Measurements from ENCODE around the gene KRT6A. TPM values are rescaled to one million over a fixed set of nuclear protein-coding genes. Genes with fewer than 3 reads are reported as not detected.

The KRT6A gene
- polyA plus RNA-seq, 1 donor (not counting 4 experiments of a cell fraction or from before 2014, with no cell fraction given) = 12,338 TPM

DNA sequence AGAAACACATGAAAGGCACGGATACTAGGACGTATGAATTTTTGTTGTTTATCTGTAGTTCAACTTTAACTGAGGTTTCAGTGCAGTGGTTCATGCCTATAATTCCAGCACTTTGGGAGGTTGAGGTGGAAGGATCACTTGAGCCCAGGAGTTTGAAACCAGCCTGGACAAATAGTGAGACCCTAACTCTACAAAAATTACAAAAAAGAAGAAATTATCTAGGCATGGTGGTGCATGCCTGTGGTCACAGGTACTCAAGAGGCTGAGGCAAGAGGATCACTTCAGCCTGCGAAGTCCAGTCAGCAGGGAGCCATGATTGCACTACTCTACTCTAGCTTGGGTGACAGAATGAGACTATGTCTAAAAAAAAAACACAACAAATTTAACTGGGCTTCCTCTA lies 49.1 kb downstream of the KRT6A start:
- dilution Hi-C loops (cut with MboI; ENCODE audit: extremely low pct_ligation_motif_present, low sequenced_read_pairs) = no loop called here
- TF ChIP-seq, protein P1, sequence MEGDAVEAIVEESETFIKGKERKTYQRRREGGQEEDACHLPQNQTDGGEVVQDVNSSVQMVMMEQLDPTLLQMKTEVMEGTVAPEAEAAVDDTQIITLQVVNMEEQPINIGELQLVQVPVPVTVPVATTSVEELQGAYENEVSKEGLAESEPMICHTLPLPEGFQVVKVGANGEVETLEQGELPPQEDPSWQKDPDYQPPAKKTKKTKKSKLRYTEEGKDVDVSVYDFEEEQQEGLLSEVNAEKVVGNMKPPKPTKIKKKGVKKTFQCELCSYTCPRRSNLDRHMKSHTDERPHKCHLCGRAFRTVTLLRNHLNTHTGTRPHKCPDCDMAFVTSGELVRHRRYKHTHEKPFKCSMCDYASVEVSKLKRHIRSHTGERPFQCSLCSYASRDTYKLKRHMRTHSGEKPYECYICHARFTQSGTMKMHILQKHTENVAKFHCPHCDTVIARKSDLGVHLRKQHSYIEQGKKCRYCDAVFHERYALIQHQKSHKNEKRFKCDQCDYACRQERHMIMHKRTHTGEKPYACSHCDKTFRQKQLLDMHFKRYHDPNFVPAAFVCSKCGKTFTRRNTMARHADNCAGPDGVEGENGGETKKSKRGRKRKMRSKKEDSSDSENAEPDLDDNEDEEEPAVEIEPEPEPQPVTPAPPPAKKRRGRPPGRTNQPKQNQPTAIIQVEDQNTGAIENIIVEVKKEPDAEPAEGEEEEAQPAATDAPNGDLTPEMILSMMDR (optimal IDR thresholded peaks at IDR 0.05 in 1 of 3, IDR thresholded peaks at IDR 0.05 in 1 of 3, conservative IDR thresholded peaks at IDR 0.05 in 1 of 3; ENCODE audit: extremely low read depth in 1 of 3, insufficient read depth in 2 of 3, low read length in 3 of 3) = no peak
- no peak for TF ChIP-seq EZH2 (IDR thresholded peaks at IDR 0.05; ENCODE audit: low read length)
- Histone ChIP-seq H2AFZ (ENCODE audit: control insufficient read depth, low read length) (no peak overlapping the region), H3K79me2 (ENCODE audit: control insufficient read depth, insufficient read depth, low read length) (no peaks in the 10 kb centered on the region), H3K9ac (ENCODE audit: control insufficient read depth, extremely low read depth, insufficient read depth, low read length) (no peak overlapping the region), H3K9me1 (ENCODE audit: control insufficient read depth, extremely low read depth, insufficient read depth, low read length) (no peaks in the 10 kb centered on the region), H3K4me2 (ENCODE audit: control insufficient read depth, extremely low read depth, insufficient read depth, low read depth, low read length) (no peak overlapping the region), H3K27ac (ENCODE audit: control insufficient read depth, insufficient read depth, low read length) (no peak overlapping the region), H3K4me1 (ENCODE audit: control insufficient read depth, extremely low read depth, insufficient read depth, low read length) (peaks cover 47% of the 10 kb centered on the region), H4K20me1 (ENCODE audit: control insufficient read depth, extremely low read depth, insufficient read depth, low read length) (no peaks in the 10 kb centered on the region), H3K36me3 (ENCODE audit: control insufficient read depth in 2 of 2, extremely low read depth in 1 of 2, insufficient read depth in 2 of 2, low read length in 2 of 2) (peaks cover 4 to 12% of the 10 kb centered on the region in 2 experiments), H3K27me3 (ENCODE audit: control insufficient read depth, extremely low read depth, insufficient read depth, low read length) (no peaks in the 10 kb centered on the region), H3K4me3 (ENCODE audit: control insufficient read depth in 2 of 3, extremely low read depth in 1 of 3, insufficient read depth in 2 of 3, low read depth in 1 of 3, low read length in 3 of 3) (no peak overlapping the region), H3K9me3 (ENCODE audit: control insufficient read depth, low read depth, low read length) (no peaks in the 10 kb centered on the region)
- DNase-seq (ENCODE audit: low read depth, low spot score) (no peak), FAIRE-seq (no peak)

DNA sequence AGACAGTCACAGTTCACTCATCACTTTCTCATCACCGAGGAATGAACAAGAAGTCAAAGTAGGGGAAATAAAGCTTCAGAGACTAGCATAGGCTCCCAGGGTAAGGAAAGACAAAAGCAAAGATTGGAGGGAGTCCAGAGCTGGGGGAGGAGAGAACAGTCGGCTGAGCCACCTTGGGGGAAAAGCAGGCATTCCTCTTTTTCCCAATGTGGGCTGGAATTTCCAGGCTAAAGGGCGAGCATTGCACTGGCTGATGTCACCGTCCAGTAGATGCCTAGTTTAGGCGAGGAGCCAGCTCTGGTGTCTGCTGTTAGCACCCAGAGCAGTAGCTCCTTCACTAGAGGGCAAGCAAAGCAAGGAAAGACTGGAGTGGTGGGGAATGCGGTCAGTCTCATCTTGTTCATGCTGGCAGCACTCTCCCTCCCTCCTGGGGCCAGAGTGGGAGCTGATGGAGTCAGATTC lies 50.4 kb downstream of the KRT6A start:
- TF ChIP-seq, protein P1 (optimal IDR thresholded peaks at IDR 0.05 in 1 of 3, IDR thresholded peaks at IDR 0.05 in 1 of 3, conservative IDR thresholded peaks at IDR 0.05 in 1 of 3; ENCODE audit: extremely low read depth in 1 of 3, insufficient read depth in 2 of 3, low read length in 3 of 3) = peak; percentile 41 to 64 (median 45)
- TF ChIP-seq EZH2 (IDR thresholded peaks at IDR 0.05; ENCODE audit: low read length) = no peak
- Histone ChIP-seq H3K9me3 (ENCODE audit: control insufficient read depth, low read depth, low read length) (no peaks in the 10 kb centered on the region), H3K79me2 (ENCODE audit: control insufficient read depth, insufficient read depth, low read length) (no peaks in the 10 kb centered on the region), H3K27me3 (ENCODE audit: control insufficient read depth, extremely low read depth, insufficient read depth, low read length) (no peaks in the 10 kb centered on the region), H3K4me2 (ENCODE audit: control insufficient read depth, extremely low read depth, insufficient read depth, low read depth, low read length) (peak overlapping the region; percentile 84), H3K4me3 (ENCODE audit: control insufficient read depth in 2 of 3, extremely low read depth in 1 of 3, insufficient read depth in 2 of 3, low read depth in 1 of 3, low read length in 3 of 3) (peak overlapping the region in 1 of 3 experiments; percentile 26), H3K27ac (ENCODE audit: control insufficient read depth, insufficient read depth, low read length) (peak overlapping the region; percentile 97), H3K4me1 (ENCODE audit: control insufficient read depth, extremely low read depth, insufficient read depth, low read length) (peaks cover 61% of the 10 kb centered on the region), H2AFZ (ENCODE audit: control insufficient read depth, low read length) (no peak overlapping the region), H3K9me1 (ENCODE audit: control insufficient read depth, extremely low read depth, insufficient read depth, low read length) (no peaks in the 10 kb centered on the region), H3K9ac (ENCODE audit: control insufficient read depth, extremely low read depth, insufficient read depth, low read length) (peak overlapping the region; percentile 78), H4K20me1 (ENCODE audit: control insufficient read depth, extremely low read depth, insufficient read depth, low read length) (no peaks in the 10 kb centered on the region), H3K36me3 (ENCODE audit: control insufficient read depth in 2 of 2, extremely low read depth in 1 of 2, insufficient read depth in 2 of 2, low read length in 2 of 2) (peaks cover 4 to 6% of the 10 kb centered on the region in 2 experiments)
- FAIRE-seq (peak; percentile 100), DNase-seq (ENCODE audit: low read depth, low spot score) (peak; percentile 95)
- dilution Hi-C loops (cut with MboI; ENCODE audit: extremely low pct_ligation_motif_present, low sequenced_read_pairs) = no loop called here

Data from keratinocyte (primary cell).